ENCODE results near the gene ZNF584.

ZNF584 gene

GRCh38 chr19:58451358-58452101, 43.1 kb downstream of the ZNF584 start, which contains the start of gene ZNF324B:
ZNF324B (plus strand) TSS chr19:58451622; CDS start chr19:58453702, 2,080 bp downstream.
- Mint-ChIP-seq H3K9me3 (peaks cover 11% of the 10 kb centered on the region), H3K27ac (peak within 1 kb of the TSS in 2 of 3 experiments; percentile 68 to 74), H3K4me3 (peak within 1 kb of the TSS; percentile 92 to 95 (median 93)), H3K36me3 (ENCODE audit: low read depth) (peaks cover 5% of the 10 kb centered on the region), H3K27me3 (ENCODE audit: low read depth) (peaks cover 13% of the 10 kb centered on the region), H3K4me1 (peaks cover 30% of the 10 kb centered on the region)
- TF ChIP-seq CTCF (IDR thresholded peaks at IDR 0.05; ENCODE audit: unreplicated experiment in 3 of 3), result no peak

GRCh38 chr19:58453743-58454142, 45.3 kb downstream of the ZNF584 start:
- H3K27me3 Mint-ChIP-seq (ENCODE audit: low read depth), result peaks cover 9% of the 10 kb centered on the region
- peak overlapping the region; percentile 59 to 82 (median 74) for H3K4me3 Mint-ChIP-seq
- H3K27ac Mint-ChIP-seq, result no peak overlapping the region
- peaks cover 5% of the 10 kb centered on the region for H3K9me3 Mint-ChIP-seq
- peaks cover 30% of the 10 kb centered on the region for H3K4me1 Mint-ChIP-seq
- no peak for TF ChIP-seq CTCF (IDR thresholded peaks at IDR 0.05; ENCODE audit: unreplicated experiment in 3 of 3)
- H3K36me3 Mint-ChIP-seq (ENCODE audit: low read depth), result peaks cover 10% of the 10 kb centered on the region

DNA sequence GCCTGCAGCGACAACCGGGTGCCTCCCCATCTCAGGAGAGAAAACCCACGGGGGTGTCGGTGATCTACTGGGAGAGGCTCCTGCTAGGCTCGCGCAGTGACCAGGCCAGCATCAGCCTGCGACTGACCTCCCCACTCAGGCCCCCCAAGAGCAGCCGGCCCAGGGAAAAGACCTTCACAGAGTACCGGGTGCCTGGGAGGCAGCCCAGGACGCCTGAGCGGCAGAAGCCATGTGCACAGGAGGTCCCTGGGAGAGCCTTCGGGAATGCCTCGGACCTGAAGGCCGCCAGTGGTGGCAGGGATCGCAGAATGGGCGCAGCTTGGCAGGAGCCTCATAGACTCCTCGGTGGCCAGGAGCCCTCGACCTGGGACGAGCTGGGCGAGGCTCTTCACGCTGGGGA, 46.9 kb downstream of the ZNF584 start:
- peaks cover 2% of the 10 kb centered on the region for H3K9me3 Mint-ChIP-seq
- peaks cover 13% of the 10 kb centered on the region for H3K36me3 Mint-ChIP-seq (ENCODE audit: low read depth)
- H3K4me1 Mint-ChIP-seq, result peaks cover 30% of the 10 kb centered on the region
- TF ChIP-seq CTCF (IDR thresholded peaks at IDR 0.05; ENCODE audit: unreplicated experiment in 3 of 3), result no peak
- peaks cover 3% of the 10 kb centered on the region for H3K27me3 Mint-ChIP-seq (ENCODE audit: low read depth)
- peak overlapping the region in 1 of 3 experiments; percentile 19 for H3K4me3 Mint-ChIP-seq
- no peak overlapping the region for H3K27ac Mint-ChIP-seq

DNA sequence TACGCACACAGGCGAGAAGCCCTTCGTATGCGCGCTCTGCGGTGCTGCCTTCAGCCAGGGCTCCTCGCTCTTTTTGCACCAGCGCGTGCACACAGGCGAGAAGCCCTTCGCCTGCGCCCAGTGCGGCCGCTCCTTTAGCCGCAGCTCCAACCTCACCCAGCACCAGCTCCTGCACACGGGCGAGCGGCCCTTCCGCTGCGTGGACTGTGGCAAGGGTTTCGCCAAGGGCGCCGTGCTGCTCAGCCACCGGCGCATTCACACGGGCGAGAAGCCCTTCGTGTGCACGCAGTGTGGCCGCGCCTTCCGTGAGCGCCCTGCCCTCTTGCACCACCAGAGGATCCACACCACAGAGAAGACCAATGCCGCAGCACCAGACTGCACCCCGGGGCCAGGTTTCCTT, 47.7 kb downstream of the ZNF584 start:
- no peak overlapping the region for H3K4me3 Mint-ChIP-seq
- peaks cover 13% of the 10 kb centered on the region for H3K36me3 Mint-ChIP-seq (ENCODE audit: low read depth)
- peaks cover 23% of the 10 kb centered on the region for H3K4me1 Mint-ChIP-seq
- H3K27me3 Mint-ChIP-seq (ENCODE audit: low read depth), result peaks cover 2% of the 10 kb centered on the region
- no peak for TF ChIP-seq CTCF (IDR thresholded peaks at IDR 0.05; ENCODE audit: unreplicated experiment in 3 of 3)
- peaks cover 2% of the 10 kb centered on the region for H3K9me3 Mint-ChIP-seq
- H3K27ac Mint-ChIP-seq, result no peak overlapping the region

DNA sequence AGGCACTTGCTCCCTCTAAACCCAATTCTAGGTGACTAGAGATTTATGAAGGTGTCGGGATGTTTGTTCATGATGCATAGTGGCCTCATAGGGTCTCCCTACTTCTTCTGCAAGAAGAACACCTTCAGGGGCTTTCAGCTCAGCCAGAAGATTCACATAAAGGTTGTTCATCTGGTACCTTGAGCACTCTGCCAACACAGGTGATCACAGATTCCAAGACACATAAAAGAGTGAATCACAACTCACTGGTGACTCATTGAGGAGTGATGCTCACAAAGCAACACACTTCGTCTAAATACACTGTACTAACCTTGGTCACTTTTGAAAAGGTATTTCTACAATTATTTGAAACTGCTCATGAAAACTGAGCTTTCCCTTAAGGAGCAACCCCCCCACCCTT, 51.6 kb downstream of the ZNF584 start:
- no peak for TF ChIP-seq CTCF (IDR thresholded peaks at IDR 0.05; ENCODE audit: unreplicated experiment in 3 of 3)
- H3K27me3 Mint-ChIP-seq (ENCODE audit: low read depth), result no peaks in the 10 kb centered on the region
- no peaks in the 10 kb centered on the region for H3K4me1 Mint-ChIP-seq
- H3K36me3 Mint-ChIP-seq (ENCODE audit: low read depth), result peaks cover 13% of the 10 kb centered on the region
- H3K27ac Mint-ChIP-seq, result no peak overlapping the region
- no peak overlapping the region for H3K4me3 Mint-ChIP-seq
- no peaks in the 10 kb centered on the region for H3K9me3 Mint-ChIP-seq

All from nephron (organoid).